Stimulated activated naive CD4-positive, alpha-beta T cell (primary cell): Measurements from ENCODE around the gene MPP1.
A peak's percentile ranks its signal among the peaks of the same experiment; 100 is the strongest.

Source experiments
- DNase-seq, 6 experiments: peaks; one replicate each; lab custom pipeline; 2025; lab: John Stamatoyannopoulos, UW

MPP1 gene

DNA sequence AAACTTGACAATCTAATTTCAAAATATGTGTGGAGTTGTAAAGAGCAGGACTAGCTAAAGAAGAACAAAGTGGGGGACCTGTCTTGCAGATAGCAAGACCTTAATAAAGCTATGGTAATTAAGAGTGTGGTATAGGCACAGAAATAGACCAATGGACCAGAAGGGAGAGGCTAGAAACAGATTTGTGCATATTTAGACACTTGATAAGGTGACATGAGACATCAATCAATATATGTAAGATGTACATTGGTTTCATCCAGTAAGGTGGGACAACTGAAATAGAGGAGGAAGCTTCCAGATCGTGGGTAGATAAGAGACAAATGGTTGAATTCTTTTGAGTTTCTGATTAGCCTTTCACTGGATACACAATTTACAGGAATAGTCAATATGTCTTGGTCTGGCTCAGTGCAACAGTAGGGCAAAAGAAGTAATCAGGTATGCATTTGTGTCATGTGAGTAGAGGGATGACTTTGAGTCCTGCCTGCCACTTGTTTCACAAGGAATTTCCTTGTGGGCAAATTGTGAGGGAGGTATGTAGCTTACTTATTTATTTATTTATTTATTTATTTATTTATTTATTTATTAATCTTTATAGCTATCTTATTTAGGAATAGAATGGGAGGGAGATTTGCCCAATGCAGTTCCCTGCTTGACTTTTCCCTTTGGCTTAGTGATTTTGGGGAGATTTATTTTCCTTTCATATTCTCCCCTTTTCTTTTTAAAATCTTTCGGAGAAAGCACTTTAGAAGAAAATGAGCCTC is 7.2 kb upstream of the MPP1 start:
- no peak for DNase-seq

GRCh38 chrX:154809939-154810665 is 4.8 kb upstream of the MPP1 start:
- DNase-seq: no peak

DNA sequence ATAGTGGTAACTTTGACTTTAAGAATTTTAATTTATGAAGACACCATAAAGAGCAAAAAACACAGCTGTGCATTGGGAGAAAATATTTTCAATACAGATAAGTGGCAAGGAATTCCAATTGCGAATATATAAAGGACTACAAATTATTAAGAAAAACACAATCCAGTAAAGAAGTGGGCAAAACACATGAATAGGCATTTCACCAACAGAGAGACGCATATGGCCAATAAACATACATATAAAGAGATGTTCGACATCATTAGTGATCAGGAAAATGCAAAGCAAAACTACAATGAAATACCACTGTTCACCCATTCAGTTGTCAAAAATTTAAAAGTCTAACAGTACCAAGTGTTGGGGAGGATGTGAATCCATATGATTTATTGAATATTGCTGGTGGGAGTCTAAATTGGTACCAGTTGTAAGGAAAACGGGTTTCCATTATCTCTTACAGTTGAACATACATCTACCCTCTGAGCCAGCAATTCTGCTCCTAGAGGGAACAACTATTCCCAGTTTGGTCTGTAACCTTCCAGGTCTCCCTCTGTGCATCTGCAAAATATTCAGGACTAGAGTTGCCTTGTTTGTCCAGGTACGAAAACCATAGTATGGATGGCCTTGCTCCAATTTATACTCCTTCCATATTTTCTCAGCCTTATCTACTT is 1.7 kb upstream of the MPP1 start:
- no peak for DNase-seq

- DNase-seq: peak in 1 of 6 experiments; percentile 39
Observed at GRCh38 chrX:154805696-154806091, 409 bp upstream of the MPP1 start.

DNA sequence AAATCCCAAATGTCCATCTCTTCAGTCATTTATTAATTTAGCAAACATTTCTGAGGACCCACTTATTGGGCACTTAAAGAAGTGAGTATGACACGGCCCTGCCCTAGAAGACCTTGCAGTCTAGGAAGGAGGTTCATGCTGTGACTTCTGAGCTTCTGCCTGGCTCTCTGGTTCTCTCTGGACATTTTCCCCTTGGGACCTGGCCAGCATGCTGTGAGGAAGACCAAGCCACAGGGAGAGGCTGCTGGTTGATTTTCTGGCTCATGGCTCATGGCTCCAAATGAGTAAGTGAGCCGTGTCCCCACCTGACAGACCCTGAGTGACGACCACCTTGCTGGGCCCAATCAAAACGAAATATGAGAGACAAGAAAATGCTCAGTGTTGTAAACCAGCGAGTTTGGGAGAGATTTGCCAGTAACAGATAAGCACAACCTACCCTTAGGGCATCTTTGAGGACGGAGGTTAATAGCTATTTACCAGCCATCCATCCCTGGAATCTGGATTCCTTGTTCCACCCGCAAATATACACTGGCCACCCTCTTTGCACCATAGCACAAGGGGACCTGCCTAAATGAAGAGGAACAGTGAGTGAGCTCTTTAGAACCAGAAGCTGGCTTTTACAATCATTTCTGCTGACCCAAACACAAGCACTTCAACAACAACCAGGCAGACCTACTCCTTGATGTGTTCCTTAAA is 876 bp downstream of the MPP1 start:
- DNase-seq: no peak

DNA sequence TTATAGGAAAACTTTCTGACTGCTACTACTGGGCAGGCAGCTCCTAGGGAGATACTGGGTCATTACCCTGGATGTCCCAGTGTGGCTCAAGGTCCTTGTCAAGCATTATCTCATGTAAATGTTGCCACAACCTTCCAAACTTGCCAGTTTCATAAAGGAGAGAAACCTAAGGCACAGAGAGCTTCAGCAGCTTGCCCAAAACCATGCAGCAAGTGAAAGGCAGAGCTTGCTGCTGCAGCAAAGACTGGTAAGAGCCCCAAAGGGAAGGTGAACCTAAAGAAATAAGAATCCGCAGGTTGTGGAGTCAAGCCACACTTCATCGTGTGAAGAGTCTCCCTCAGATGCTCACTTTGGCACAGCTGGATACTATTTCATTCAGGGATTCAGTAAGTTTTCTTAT is 2.3 kb downstream of the MPP1 start:
- DNase-seq: no peak

- DNase-seq: no peak
Observed at GRCh38 chrX:154800478-154801210, 4.6 kb downstream of the MPP1 start.

DNA sequence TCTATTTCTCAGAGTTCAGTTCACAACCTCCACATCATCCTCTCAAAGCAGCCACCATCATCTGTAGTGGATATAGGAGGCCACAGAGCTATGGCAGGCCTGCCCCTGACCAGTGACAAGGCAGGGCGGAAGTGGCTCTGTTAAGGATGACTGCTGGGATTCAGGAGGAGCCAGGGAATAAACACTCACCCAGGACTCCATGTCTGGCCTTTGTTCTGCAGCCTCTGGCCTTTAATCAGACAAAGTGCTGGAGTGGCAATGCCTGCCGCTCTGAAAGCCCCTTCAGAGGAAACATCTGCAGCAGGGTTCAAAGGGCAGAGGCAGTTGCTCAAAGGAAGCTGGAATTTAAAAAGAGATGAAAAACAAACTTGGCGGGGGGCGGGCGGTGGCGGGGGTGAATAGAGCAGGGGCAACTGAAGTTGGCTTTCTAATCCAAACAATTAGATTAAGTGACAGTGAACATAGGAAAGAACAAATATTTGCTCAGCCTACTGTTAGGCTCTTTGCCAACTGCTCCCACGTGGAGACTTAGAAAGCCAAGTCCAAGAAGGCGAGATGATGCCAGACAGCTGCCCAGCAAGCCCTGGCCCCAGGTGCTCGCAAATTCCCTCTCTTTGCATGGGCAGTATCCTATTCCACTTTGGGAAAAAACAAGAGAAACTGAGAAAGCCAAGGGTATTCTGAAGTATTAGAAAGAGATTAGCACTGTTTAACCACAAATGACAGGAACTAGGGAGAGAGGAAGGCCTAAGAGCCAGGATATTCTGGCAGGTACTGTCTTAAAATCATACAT is 5.5 kb downstream of the MPP1 start:
- no peak for DNase-seq

GRCh38 chrX:154797006-154797405 is 8.3 kb downstream of the MPP1 start:
- DNase-seq: no peak

DNA sequence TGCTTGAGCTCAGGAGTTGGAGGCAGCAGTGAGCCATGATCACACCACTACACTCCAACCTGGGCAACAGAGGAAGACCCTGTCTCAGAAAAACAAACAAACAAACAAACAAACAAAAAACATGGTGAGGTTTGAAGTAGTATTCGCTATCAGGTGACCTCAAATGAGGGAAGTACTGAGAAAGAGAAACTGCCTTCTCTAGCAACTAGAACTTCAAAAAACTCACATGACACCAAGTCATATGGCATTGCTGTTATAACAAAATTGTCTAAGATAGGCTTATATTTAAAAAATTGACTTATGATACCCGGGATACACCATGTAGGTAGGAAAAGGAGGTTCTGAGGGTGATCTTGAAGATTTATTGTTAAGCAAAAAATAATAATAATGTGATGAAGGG is 10.3 kb downstream of the MPP1 start:
- DNase-seq: no peak

GRCh38 chrX:154793084-154793795 is 12.0 kb downstream of the MPP1 start:
- DNase-seq: no peak

GRCh38 chrX:154791939-154792338 is 13.3 kb downstream of the MPP1 start:
- no peak for DNase-seq

GRCh38 chrX:154791467-154791866 is 13.8 kb downstream of the MPP1 start:
- no peak for DNase-seq

DNA sequence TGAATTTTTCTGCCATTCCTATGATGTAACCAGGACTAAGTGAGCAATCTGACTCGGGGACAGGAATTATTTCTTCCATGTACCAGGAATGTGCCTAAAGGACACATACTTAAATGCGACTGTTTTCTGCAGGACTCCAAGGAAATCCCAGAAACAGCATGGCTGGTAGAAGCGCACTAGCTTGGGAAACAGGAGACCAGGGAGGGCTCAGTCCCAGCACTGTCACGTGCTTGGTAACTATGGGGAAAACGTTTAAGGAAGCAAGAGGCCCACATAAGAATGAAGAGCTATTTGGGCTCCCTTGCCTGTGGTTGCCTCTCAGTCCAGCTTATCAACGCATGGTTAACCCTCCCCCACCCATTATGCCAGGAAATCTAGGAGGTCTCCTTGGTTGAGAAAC is 19.6 kb downstream of the MPP1 start:
- DNase-seq: no peak

- no peak for DNase-seq
Observed at GRCh38 chrX:154784149-154784995, 20.9 kb downstream of the MPP1 start.

DNA sequence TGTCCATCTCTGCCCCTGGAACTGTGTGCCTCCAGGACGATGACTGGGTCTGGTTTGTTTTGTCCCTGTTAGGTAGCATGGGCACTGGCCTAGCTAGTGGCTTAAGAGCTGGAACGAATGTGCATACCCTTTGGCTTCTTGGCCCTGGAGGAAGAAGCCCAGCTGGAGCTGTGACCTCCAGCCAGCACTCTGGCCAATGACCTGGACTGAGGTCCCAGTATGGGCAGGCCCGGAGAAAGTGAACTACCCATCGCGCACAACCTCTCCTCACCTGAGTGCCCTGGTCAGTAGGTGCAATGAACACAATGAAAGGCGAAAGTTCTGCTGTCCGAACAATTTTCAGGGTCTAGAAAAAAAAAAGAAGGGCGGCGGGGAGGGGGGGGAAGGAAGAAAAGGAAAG is 24.3 kb downstream of the MPP1 start:
- DNase-seq: no peak

- DNase-seq: no peak
Observed at GRCh38 chrX:154779261-154779660, 26.0 kb downstream of the MPP1 start.

DNA sequence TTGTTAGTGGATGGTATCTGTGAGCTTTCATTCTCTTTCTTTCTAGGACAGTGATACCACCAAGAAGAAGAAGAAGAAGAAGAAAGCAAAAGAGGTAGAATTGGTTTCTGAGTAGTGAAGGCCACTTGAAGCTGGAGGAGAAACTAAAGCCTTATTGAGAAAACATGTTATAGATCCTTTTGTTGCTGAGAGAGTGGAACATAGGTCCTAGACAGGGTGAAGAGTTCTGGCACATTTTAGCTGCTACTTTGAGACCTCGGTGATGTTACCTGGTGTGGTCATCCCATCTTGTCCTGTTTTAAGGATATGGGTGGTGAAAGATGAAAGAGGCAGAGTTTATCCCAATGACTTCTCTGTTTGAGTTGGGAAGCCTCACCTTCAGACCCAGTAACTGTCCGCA is 28.5 kb downstream of the MPP1 start:
- no peak for DNase-seq
